GM18868 (cell line): ENCODE data around the gene CNTNAP1.
A peak's percentile ranks its signal among the peaks of the same experiment; 100 is the strongest.

Experiments
- ATAC-seq: cut with Tn5 transposase; IDR thresholded peaks from one replicate; pipeline ENCODE4 v1.9.1; 2021; ENCODE audit warnings: mild to moderate bottlenecking, moderate library complexity; ENCODE audit not compliant: unreplicated experiment

The CNTNAP1 gene

DNA sequence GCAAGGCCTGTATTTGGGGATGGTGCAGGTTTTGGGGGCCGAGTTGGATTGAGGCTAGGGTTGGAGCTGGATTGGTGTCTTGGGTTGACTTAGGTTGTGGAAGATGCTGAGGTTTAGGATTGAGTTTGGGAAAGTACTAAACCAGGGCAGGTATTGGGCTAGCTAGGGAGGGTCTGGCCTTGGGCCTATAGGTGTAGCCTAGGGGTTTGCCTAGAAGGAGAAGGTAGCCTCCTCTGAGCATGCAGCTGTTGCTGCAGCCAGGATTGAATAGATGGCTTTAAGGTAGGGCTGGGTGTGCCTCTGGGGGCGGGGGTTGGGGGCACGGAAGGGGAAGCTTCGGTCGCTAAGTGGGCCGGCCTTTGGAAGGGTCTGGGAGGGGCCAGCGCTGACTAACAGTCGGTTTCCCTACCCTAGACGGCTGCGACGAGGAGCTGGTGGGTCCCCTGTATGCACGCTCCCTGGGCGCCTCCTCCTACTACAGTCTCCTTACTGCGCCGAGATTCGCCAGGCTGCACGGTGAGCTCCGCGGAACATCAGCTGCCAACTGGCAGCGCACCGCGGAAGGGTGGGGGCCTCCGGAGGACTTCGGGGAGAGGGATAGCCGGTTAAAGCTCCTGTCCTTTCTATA lies 1.2 kb downstream of the CNTNAP1 start:
- no peak for ATAC-seq

DNA sequence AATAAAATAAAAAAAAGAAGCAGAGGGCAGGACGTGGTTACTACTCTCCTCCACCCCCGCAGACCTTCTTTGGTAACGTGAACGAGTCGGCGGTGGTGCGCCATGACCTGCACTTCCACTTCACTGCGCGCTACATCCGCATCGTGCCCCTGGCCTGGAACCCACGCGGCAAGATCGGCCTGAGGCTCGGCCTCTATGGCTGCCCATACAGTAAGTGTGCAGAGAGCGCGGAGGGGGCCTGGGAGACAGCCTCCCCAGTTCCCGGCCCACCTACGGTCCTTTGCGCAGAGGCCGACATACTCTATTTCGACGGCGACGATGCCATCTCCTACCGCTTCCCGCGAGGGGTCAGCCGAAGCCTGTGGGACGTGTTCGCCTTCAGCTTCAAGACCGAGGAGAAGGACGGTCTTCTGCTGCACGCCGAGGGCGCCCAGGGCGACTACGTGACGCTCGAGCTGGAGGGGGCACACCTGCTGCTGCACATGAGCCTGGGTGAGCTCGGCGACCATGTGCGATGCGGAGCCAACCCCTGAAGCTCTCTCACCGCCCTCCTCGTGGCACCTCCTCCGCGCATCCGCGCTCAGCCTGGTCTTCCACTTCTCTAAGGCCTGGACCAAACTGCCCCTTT lies 2.7 kb downstream of the CNTNAP1 start:
- ATAC-seq, result no peak

GRCh38 chr17:42685831-42686230 lies 3.5 kb downstream of the CNTNAP1 start:
- no peak for ATAC-seq

- ATAC-seq, result no peak
Measured at GRCh38 chr17:42686520-42687128, 4.3 kb downstream of the CNTNAP1 start.

DNA sequence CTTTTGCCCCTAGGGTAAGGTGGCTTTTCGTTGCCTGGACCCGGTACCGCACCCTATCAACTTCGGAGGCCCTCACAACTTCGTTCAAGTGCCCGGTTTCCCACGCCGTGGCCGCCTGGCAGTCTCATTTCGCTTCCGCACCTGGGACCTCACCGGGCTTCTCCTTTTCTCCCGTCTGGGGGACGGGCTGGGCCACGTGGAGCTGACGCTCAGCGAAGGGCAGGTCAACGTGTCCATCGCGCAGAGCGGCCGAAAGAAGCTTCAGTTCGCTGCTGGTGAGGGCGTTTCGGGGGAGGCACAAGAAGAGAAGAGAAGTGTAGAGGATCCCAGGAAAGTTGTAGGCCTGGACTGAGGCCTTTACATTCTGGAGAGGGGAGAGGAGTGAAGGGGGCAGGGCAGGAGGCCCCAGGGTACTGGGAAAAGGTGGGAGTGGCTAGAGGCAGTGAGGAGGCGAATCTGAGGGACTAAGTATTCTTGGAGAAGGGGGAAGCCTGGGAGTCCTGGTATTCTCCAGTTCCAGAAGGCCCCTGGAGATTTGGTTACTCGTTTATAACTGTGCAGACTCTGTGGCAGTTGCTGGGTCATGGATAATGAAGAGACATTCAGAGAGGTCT lies 5.5 kb downstream of the CNTNAP1 start:
- no peak for ATAC-seq

- no peak for ATAC-seq
Measured at GRCh38 chr17:42690596-42690995, 8.3 kb downstream of the CNTNAP1 start.

DNA sequence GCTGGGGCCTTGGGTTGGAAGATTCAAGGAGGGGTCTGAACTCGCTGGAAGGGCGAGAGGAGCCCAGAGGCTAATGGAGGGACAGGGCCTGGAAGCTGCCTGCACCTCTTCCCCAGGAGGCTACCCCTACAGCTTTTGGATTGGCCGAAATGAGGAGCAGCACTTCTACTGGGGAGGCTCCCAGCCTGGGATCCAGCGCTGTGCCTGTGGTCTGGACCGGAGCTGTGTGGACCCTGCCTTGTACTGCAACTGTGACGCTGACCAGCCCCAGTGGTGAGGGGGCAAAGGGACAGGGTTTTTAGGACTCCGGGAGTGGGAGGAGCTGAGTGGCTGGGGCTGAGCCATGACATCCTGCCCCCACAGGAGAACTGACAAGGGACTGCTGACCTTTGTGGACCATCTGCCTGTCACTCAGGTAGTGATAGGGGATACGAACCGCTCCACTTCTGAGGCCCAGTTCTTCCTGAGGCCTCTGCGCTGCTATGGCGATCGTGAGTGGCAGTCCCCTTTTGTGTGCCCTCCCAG lies 8.8 kb downstream of the CNTNAP1 start:
- ATAC-seq, result no peak

GRCh38 chr17:42692489-42692888 lies 10.2 kb downstream of the CNTNAP1 start:
- no peak for ATAC-seq

DNA sequence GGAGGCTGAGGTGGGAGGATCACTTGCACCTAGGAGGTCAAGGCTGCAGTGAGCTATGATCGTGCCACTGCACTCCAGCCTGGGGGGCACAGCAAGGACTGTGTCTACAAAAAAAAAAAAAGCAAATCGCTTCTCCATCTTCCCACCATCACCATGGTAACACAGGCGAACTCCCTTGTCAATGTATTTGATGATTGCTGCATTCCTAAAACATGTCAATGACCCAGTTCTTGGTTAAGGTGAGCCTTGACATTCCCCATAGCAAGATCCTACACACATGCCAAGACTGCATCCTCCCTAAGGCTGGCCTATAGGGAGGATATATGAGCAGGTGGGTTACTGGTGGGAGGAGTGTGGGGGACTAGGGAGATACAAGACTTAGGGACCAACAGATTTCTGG lies 12.2 kb downstream of the CNTNAP1 start:
- ATAC-seq, result no peak

DNA sequence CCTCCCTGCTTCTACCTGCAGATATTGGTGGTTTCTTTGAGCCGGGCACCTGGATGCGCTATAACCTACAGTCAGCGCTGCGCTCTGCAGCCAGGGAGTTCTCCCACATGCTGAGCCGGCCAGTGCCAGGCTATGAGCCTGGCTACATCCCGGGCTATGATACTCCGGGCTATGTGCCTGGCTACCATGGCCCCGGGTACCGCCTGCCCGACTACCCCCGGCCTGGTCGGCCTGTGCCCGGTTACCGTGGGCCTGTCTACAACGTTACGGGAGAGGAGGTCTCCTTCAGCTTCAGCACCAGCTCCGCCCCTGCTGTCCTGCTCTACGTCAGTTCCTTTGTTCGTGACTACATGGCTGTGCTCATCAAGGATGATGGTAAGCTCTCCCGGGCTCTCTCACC lies 13.2 kb downstream of the CNTNAP1 start:
- no peak for ATAC-seq

GRCh38 chr17:42697108-42697811 lies 14.9 kb downstream of the CNTNAP1 start:
- ATAC-seq, result no peak

DNA sequence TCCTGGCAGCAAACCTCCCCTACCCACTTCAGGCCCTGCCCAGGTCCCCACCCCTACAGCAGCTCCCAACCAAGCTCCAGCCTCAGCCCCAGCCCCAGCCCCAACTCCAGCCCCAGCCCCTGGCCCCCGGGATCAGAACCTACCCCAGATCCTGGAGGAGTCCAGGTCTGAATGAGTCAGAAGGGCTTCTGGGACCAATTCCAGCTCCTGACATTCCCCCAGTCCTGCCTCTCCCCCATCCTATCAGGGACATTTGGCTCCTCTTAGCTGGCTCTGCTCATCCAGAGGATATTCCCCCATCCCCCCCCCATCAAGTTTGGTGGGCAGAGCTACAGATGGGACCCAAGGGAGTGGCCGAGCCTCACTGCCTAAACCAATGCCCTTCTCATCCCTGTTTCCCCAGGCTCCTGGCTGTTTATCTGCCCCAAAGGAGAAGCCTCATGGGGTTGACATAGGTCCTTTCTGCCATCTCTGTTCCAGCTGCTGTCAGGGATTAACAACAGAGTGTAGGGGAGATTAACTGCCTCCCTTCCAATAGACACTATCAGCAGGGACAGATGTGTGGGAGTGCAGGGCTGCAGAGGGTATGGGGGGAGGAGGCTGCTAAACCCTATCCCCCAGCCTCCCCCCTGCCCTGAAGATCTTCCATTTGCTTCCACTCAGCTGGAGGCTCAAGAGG lies 16.5 kb downstream of the CNTNAP1 start:
- no peak for ATAC-seq

- no peak for ATAC-seq
Measured at GRCh38 chr17:42699415-42699740, 17.0 kb downstream of the CNTNAP1 start.

- ATAC-seq, result no peak
Measured at GRCh38 chr17:42700586-42701289, 18.4 kb downstream of the CNTNAP1 start.

DNA sequence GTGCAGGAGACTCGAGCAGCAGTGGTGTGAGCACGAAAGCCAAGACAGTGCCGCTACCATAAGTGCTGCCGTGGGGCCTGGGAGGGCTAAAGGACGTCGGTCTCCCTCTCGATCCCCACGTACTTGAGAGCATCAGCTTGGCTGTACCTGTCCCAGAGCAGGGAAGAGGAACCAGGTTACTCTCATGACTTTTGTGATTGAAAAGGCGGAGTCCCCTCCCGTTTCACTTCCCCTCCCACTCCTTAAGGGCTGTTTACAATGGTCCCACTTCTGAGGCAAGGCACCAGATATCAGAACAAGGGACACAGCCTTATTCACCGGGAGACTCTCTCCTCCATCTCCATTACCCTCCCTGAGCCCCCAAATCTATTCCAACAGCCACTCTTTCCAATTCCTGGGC lies 20.1 kb downstream of the CNTNAP1 start:
- no peak for ATAC-seq

- ATAC-seq, result no peak
Measured at GRCh38 chr17:42704490-42704836, 22.1 kb downstream of the CNTNAP1 start.

DNA sequence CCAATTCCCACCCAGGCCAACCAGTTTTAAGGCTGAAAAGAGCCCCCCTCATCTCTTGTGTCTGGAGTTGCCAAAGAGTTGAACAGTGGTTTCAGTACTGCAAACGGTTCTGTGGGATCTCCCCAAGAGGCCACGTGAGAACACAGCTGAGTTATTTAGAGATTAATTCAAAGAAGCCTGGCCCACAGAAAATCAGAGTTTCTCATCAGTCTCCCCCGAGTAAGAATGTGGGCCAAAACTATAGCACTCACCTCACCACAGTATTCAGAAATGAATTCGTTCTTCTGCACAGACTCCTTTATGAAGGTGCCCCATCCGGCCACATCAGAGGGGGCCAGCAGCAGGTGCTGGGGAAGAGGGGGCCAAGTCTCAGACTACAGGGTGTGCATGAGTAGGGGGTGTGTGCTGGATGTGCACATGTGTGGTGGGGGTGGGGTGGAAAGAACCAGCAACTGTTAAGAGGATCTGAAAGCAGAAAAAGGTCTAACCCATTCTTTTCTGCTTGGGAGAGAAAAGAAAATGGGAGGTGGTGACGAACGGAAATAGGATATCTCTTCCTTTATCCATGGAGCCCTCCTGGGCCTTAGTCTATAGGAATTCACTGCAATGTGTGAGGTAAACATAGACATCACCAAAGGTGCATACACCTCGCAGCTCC lies 22.6 kb downstream of the CNTNAP1 start:
- peak; percentile 80 for ATAC-seq

- no peak for ATAC-seq
Measured at GRCh38 chr17:42706732-42707131, 24.4 kb downstream of the CNTNAP1 start.

GRCh38 chr17:42708588-42708987 lies 26.3 kb downstream of the CNTNAP1 start:
- no peak for ATAC-seq

DNA sequence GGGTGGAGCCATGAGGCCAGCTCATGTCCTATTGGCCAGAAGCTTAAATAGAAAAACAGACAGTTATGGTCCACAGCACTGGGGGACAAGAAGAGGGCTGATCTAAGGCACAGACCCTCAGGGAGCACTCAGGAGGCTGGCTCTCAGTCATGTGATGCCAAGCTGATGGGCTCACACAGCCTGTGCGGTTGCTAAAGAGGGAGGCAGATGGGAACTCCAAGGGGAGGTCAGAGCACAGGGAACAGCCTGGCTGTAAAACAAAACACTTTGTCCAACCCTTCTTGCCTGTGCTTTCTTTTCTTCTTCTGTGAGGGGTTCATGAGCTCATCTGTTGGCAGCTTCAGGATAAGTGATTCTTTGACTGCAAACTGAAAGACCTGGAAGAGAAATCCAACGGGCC lies 27.2 kb downstream of the CNTNAP1 start:
- no peak for ATAC-seq
